Epithelial cell of prostate (primary cell): ENCODE data around the gene SLCO2B1.

Experiments
- DNase-seq: peaks from one replicate; pipeline ENCODE4 v3.0.0-alpha.2; 2011; ENCODE audit warnings: low read depth, low spot score
- H3K27ac ChIP-seq: fragments of 450-650 bp; 2 replicates; pipeline ENCODE4 v1.5.1; 2017; ENCODE audit warnings: mild to moderate bottlenecking

Gene SLCO2B1

DNA sequence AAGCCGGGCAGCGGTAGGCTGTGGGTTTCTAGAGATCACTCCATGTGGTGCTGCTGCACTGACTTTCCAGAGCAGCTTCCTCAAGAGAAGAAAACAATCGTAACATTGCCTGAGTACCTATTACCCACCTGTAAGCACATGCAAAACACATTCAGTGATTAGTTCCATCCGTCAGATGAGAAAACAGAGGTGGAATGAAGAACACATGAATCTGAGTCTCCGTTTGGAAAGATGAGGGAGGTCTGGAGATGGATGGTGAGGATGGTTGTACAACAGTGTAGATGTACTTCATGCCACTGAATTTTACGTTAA, 7.5 kb upstream of the SLCO2B1 start:
- peak overlapping the region; percentile 23 for H3K27ac ChIP-seq

DNA sequence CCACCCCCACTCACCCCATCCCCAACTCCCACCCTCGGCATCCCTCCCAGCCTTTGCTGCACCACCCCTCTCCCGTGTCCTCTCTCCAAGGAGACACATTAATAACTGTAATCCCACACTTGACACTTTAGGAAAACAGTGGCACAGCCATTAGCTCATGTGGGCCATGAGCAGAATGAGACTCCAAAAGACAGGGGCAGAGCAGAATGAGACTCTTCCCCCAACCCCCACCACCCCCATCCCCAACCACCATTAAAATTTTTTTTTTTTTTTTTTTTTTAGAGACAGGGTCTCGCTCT, 6.2 kb upstream of the SLCO2B1 start:
- DNase-seq = no peak
- no peak overlapping the region for H3K27ac ChIP-seq

More for the DNA sequence above, 7.5 kb upstream of the SLCO2B1 start:
- no peak for DNase-seq

DNA sequence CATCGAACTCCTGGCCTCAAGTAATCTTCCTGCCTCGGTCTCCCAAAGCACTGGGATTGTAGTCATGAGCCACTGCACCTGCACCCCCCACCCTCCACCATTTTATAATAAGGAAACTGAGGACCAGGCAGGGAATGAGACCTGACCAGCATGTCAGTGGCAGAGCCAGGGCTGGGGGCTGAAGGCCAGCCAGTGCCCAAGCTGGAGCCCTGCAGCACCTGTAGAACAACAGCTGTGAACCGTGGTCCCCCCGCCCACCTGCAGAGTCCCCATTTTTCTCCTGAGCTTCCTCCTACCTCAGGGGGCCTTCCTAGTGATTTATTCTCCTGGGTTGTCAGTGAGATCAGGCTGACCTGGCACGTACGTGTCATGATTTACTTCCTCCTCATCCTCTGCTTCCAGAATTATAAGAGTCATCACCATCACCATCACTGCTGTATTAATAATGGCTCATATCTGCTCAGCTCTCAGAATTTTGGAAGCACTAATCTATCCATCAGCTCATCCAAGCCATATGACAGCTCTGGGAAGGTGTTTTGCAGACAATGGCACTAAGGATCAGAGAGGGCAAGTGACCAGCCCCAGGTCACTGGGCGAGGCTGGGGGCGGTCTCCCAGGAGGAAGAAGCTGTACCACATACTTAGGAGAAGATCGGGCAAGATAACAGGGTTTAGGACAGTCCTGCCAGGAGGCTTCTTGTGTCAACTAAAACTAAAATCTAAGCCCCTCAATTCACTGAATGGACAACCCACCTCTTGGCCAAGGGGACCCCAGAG, 5.5 kb upstream of the SLCO2B1 start:
- no peak overlapping the region for H3K27ac ChIP-seq
- DNase-seq = no peak

GRCh38 chr11:75145972-75146519, 4.9 kb upstream of the SLCO2B1 start:
- DNase-seq = no peak
- H3K27ac ChIP-seq = no peak overlapping the region

DNA sequence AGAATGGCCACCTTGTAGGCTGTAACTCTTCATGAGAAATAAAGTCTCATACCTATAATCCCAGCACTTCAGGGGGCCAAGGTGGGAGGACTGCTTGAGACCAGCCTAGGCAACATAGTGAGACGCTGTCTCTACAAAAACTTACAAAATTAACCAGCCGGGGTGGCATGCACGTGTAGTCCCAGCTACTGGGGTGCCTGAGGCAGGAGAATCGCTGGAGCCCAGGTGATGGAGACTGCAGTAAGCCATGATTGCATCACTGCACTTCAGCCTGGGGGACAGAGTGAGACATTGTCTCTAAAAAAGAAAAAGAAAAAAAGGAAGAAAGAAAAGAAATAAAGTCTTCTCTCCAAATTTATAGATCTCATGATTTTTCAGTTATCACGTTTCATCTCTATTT, 4.2 kb upstream of the SLCO2B1 start:
- no peak for DNase-seq
- no peak overlapping the region for H3K27ac ChIP-seq

- no peak for DNase-seq
- H3K27ac ChIP-seq = no peak overlapping the region
Observed at GRCh38 chr11:75147191-75147874, 3.6 kb upstream of the SLCO2B1 start.

DNA sequence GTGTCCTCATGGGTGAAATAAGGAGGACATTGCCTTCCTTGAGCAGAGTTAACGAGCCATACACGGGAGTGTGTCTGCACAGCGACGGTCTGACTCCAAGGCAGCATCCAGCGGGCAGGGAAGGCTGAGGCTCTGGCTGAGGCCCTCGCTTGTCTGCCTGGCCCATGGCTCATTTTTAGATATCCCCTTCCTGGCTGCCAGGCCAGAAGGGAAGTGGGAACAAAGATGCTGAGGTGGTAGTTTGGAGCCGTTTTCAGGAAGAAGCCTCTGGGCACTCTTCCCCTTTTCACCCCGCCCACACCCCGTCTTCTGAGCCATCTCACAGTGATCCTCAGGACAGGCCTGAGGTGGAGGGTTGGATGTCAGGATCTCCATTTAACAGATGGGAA, 3.0 kb upstream of the SLCO2B1 start:
- DNase-seq = no peak
- H3K27ac ChIP-seq = no peak overlapping the region

DNA sequence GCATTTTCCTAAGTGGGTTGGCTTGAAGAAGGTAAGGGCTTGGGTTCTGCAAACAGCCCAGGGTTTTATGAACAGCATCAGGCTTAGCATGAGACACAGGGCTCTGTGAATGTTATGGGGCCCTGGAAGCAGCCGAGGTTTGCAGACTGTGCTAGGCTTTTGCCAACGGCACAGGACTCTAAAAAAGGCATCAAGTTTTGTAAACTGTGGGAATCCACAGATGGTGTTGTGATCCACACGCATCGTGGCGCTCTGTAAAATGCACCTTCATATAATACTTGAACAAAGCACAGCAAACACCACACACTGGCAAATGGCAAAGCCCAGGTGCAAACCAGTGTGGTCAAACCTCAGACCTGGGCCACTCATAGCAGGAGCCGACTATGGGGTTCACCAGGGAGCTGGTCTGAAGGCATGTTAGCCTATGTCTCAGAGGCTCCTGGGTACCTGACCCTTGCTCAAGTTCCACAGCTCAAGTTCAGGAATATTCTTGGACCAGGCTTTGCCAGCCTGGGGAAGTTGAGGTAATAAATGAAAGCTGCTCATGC, 2.4 kb upstream of the SLCO2B1 start:
- DNase-seq = no peak
- H3K27ac ChIP-seq = no peak overlapping the region

DNA sequence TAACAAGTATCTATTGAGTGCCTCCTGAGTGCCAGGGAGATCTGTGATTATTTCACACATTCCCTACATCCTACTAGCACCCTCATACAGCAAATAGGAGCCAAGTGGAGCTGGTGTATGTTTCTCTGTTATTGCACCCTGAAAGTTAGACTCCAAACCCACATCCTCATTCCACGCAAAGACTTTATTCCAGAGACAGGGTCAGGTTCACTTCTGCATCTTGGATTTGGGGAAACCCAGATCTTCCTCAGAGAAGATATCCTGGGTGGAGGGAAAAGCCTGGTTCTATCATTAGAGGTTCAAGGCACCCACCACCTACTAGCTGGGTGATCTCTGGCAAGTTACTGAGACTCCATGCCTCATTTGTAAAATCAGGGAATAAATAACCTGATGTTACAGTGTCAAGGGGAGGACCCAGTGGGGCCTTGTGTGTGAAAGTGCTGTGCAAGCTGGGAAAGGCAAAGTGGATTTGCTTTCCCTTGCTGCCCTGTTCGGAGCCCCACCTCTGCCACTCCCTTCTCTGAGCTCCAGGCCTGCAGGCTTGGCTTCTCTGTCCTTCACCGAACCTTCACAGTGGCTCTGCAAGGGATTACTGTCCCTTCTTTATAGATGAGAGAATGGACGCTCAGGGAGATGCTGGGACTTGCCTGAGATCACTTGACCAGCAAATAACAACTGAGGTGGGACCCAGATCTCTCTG, 991 bp upstream of the SLCO2B1 start:
- H3K27ac ChIP-seq = no peak overlapping the region
- no peak for DNase-seq

DNA sequence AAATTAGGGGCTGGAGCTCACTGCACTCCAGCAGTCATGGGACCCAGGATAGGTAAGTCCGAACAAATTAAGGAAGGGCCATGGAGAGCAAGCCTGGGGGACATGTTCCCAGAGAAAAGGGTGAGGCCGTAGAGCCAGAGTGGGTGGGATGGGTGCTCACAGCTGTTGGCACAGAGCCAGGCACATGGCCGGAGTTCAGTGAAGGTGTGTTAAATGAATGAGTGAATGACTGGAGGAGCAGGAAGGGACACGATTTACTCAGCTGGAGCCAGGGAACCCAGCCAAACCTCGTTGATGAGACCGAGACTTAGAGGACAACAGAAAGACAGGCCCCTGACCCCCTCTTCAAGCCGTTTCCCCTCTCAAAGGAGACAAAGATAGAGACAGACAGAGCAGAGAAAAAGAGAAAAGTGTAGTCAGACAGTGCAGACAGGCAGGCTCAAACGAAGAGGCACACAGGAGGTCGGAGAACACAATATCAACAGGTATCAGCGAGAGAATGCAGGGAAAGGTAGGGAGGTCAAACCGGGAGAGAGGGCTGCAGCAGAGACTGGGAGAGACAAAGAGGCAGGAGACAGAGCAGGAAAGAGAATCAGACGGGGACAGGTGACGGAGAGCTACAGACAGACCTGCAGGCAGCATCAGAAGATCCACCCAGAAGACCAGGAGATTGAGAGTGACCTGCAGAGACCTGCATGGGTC, 590 bp downstream of the SLCO2B1 start:
- H3K27ac ChIP-seq = no peak overlapping the region
- DNase-seq = no peak

DNA sequence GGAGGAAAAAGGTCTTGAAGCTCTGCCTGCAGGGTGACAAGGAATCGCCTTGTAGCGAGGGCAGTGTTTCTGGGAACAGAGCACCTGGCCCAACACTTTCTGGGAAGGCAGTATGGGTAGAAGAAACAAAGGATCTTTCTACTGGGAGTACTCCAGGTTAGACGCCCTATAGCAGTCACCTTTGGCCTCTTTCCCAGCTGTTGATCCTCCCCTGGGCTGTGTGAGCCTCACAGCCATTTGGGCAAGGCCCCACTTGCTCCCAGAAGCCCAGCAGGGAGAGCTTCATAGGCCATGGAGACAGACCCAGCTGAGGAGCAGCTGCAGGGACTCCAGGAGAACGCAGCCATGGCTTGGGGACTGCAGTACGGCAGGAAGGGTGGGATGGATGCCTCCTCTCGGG, 1.2 kb downstream of the SLCO2B1 start:
- H3K27ac ChIP-seq = no peak overlapping the region
- no peak for DNase-seq

DNA sequence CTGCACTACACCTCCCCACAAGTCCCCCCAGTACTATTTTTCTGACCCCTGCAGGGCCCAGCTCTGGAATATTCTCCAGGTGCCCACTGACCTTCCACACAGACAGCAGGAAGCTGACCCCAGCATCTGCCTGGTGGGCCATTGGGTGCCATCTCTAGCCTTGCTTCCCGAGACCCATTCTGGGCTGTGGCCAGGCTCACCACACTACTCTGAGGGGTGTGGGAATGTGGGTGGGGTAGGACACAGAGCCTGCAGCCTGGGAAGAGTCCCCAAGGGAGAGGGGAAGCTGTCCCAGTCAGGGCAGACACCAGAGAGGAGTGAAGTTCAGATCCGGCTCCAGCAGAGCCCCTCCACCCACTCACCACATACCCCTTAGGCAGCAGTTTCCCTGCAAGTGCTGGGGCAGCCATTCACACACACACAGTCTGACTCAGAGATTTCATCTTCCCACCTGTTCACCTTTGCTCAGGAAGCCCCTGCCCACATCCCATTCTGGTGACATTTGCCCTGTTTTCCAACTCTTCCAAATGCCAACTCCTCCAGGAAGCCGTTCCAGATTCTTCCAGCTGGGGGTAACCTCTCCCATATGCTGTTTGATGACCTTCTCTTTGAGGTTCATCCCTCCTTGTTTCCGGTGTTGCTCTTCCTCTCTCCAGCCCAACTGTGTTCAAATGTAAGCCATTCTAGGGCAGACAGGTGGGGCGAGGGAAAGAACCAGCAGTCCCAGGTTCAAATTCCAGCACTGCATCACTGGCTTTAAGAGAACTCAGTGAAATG, 1.9 kb downstream of the SLCO2B1 start:
- no peak for DNase-seq
- no peak overlapping the region for H3K27ac ChIP-seq

DNA sequence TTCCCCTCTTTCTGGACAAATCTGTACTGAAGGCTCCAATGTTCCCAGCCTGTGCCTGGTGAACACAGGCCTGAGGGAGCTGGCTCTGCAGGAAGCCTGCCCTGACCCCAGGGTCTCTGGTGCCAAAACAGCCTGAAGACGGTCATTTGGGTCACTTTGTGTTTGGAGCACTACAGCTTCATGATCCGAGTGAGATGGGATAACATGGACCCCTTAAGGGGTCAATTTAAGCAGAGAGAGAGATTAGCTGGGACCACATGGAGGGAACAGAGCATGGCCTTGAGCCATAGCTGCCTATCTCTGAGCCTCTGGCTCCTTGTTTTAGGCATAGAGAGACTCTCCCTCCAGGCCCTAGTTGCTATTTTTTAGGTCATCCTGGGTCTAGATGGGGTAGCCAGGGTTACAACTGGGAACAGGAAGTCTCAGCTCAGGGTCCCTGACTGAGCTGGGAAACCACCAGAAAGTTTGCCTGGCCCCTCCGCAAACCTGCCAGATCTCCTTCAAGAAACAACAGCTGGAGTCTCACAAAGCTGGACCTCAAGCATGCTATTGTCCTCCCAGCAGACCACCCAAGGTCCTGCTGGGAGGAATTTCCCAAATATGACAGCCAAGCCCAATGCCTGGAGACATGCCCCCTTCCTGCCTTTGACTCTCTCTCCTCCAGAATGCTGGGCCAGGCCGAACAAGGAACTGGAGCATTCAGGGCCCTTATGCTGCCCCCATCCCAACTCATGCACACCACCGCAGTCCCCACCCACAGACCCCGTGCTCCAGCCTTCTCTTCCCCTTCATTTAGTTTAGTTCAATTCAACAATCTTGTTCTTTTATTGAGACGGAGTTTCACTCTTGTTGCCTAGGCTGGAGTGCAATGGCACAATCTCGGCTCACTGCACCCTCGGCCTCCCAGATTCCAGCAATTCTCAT, 4.0 kb downstream of the SLCO2B1 start:
- H3K27ac ChIP-seq = no peak overlapping the region
- no peak for DNase-seq

DNA sequence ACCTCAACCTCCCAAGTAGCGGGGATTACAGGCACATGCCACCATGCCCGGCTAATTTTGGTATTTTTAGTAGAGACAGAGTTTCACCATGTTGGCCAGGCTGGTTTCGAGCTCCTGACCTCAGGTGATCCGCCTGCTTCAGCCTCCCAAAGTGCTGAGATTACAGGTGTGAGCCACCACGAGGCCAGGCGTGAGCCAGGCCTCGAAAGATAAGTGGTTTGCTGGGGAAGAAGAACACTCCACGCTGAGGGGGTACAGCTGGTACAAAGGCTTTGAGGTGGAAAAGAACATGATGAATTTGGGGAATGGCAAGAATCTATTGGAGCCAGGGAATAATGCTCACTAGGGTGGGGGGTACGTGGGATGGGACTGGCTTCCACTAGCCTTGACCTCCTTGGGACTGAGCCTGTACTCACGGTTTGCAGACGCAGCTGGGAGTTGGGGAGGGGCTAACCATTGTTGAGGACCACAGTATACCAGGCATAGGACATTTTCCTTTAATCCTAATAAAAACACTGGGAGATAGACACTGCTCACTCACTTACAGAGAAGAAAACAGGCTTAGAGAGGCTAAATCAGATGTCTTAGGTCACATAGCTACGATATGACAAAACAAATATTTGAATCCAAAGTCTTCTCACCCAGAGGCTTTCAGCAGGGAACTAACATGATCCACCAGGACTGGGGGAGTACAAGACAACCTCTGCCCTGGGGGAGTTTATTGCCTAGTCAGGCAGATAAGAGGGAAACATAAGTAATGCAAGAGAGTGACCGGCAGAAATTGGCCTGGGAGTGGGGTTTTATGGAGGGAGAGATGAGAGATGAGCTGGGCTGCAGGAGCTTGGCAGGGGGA, 4.9 kb downstream of the SLCO2B1 start:
- no peak overlapping the region for H3K27ac ChIP-seq
- no peak for DNase-seq

GRCh38 chr11:75158241-75158640, 7.3 kb downstream of the SLCO2B1 start:
- no peak overlapping the region for H3K27ac ChIP-seq
- no peak for DNase-seq

- DNase-seq = no peak
Observed at GRCh38 chr11:75158696-75159150, 7.8 kb downstream of the SLCO2B1 start.

GRCh38 chr11:75159151-75159953, 8.4 kb downstream of the SLCO2B1 start:
- DNase-seq = no peak
- no peak overlapping the region for H3K27ac ChIP-seq

More at GRCh38 chr11:75158696-75159150, 7.8 kb downstream of the SLCO2B1 start:
- no peak overlapping the region for H3K27ac ChIP-seq
